UCSD-AML1 (cell line): ENCODE data around the gene ULBP3.
A peak's percentile ranks its signal among the peaks of the same experiment; 100 is the strongest.

Experiments
- DNase-seq: peaks from one replicate; lab custom pipeline; 2025; ENCODE audit not compliant: unreplicated experiment; lab: John Stamatoyannopoulos, UW

The ULBP3 gene

DNA sequence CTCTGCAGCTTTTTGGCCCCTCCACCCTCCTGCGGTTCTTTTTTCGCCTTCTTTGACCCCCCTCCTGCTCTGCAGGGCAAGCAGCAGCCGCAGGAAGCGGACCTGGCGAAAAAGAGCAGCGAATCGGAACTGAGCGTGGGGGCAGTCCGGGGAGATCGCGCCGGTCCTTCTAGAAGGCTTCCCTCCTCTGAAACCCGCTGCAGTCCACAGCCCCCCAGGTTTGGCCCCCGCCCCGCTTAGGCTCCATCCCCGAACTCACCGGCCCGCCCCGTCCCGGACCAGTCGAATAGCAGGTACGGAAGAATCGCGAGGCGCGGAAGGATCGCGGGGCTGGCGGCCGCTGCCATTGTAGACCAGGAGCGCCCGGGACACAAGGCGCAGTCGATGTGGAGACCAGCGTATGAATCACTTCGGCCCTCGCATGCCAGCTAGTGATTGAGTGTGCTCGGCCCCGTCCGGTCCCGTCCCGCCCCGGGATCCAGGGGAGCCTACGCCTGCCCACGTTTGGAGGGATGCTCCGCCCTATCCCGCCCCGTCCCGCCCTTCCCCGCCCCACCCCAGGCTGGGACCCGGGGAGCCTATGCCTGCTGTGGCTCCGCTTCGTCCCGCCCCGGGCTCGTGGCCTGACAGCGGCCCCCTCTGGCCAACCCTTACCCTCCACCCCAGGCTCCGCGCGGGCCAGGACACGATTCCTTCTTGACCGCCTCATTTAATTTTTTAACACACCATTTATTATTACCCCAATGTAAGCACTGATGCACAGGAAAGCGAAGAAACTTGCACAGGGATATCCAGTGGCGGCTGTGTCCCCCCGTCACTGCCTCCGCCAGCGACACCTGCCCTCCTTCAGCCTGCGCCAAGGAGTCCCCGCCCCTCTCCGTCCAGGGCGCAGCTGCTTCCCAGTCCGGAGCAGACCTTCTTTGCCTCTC lies at the start of gene ULBP3:
ULBP3 (minus strand) TSS at position 402 of the 929 bp plus-strand sequence; CDS start at position 347, 55 bp downstream.
- peak; percentile 82 for DNase-seq

GRCh38 chr6:150118627-150119026 lies 49.7 kb upstream of the ULBP3 start:
- no peak for DNase-seq

DNA sequence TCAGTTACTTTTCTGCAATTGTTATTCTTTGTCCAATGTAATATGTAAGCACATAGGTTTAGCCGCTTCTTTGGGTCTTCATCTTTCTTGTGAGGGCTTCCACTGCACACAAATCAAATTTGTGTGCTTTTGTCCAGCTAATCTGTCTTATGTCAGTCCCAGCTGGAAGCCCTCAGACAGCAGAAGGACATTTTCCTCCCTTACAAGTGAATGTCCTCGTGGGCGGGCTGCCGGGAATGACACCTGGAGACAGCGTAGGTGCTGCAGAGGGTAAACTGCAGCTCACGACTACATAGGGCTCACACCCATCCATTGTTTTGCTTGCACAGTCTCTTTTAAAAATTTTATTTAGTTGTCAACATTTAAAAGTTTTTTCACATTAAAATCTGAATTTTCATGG lies 49.3 kb upstream of the ULBP3 start:
- DNase-seq = no peak

DNA sequence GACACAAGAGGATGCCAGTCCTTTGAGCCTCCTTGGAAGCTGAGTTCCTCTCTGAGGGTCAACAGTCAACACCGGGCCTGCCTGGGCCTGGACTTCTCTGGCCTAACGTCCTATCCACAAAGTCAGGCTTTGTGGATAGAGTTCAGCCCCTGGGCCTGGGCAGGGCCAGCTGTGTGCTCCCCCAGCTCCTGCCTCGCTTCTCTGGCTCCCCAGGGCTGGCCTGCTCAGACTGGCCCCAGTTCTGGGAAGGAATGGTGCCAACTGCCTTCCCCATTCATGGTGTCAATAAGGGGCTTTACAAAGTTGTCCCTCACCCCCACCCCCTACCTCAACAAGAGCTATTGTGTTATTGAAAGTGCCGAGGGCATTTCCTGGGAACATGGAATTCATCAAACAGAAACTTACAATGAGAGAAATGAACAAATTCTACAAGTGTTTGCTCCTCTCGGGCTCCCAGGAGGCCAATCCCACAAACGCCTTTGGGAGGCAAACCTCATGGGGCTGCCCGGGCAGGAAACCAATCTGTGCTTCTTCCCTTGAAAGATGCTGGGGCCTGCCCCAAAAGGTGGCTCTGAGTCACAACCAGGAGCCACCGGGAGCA lies 47.4 kb upstream of the ULBP3 start:
- DNase-seq = no peak

GRCh38 chr6:150115769-150116168 lies 46.8 kb upstream of the ULBP3 start:
- DNase-seq = no peak

DNA sequence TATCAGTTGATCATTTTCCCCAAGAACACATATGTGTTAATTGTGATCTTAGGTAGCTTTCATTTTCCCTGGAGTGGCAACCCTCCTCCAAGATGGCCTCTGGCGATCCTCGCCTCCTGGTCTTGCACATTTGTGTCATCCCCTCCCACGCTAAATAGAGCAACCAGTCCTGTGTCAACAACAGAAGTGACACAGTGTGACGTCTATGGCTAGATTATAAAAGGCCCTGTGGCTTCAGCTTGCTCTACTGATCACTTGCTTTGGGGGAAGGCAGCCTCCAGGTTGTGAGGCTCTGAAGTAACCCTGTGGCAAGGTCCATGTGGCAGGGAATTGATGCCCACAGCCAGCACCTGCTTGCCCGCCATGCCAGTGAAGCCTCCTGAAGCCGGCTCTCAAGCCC lies 43.3 kb upstream of the ULBP3 start:
- no peak for DNase-seq

DNA sequence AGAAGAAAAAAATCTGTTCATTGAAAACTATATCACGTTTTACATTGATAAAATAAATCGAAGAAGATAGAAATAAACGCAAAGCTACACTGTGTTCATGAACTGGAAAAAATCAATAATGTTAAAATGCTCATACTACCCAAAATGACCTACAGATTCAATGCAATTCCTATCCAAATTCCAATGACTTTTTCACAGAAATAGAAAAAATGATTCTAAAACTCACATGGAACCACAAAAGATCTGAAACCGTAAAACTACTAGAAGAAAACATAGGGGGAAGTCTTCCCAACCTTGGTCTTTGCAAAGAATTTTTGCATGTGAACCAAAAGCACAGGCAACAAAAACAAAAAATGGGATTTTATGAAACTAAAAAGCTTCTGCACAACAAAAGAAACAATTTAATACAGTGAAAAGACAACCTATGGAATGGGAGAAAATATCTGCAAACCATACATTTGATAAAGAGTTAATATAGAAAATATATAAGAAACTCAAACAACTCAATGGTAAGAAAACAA lies 33.9 kb upstream of the ULBP3 start:
- no peak for DNase-seq

- no peak for DNase-seq
Observed at GRCh38 chr6:150100745-150101144, 31.8 kb upstream of the ULBP3 start.

GRCh38 chr6:150099953-150100352 lies 31.0 kb upstream of the ULBP3 start:
- DNase-seq = no peak

- no peak for DNase-seq
Observed at GRCh38 chr6:150099546-150099945, 30.6 kb upstream of the ULBP3 start.

GRCh38 chr6:150098155-150098554 lies 29.2 kb upstream of the ULBP3 start:
- DNase-seq = no peak

DNA sequence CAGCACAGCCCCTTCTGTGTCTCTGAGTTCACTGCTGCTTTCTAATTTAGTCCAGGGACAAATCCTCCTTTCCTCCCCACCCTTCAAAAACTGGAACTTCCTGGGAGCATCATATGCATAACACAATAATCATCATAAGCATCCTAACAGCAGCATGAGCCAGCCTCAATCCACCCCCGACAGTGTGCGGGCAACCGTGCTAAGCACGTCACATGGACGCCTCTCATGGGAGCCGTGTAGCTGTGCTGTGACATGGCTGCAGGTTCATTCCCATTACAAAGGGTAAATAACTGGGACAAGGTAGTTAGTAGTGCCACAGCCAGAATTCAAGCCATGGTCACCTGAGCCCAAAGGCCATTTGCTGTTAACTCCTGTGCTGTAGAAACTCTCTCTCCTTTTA lies 24.5 kb upstream of the ULBP3 start:
- DNase-seq = no peak

DNA sequence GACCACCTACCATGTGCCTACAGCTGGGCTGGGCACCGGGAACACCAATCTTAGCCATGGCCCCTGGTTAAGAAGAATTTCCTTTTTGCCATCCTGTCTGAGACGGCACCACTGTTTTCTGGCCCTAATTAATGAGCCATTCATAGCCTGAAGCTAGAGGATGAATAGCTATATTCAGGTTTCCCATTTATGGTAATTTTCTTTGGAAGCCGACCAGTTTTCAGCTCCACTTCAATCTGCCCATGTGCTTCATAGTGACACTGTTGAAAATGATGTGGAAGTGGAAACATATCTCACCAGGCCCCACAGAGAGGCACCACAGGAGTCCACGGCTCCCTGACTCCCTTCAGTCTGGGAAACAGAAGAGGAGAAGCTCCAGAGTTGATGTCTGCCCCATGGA lies 22.6 kb upstream of the ULBP3 start:
- no peak for DNase-seq

GRCh38 chr6:150090328-150090727 lies 21.4 kb upstream of the ULBP3 start:
- DNase-seq = no peak

DNA sequence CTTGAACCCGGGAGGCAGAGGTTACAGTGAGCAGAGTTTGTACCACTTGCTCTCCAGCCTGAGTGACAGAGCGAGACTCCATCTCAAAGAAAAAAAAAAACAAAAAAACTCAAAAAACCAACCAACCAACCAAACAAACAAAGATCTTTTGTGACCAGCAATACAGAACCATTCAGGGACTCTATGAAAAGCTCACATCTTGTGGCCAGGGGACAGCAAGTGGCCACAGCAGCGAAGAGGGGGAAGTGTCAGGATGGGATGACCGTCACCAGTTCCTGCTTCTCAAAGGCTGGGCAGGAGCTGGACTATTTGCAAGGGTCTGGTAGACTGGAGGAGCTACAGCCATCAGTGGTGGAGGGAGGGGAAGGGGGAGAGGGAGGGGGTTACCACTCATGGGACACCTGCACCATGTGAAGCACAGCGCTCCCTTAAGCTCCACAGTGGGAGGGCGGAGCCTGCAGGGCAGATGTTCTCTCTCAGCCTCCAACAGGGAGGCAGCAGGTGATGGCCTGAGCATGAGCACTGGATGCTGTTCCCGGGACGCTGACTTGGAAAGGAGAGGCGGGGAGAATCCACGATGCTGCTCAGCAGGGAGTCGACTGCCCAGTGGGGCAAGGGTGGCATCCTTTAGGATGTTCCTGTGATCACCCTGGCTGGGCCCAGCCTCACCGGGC lies 19.7 kb upstream of the ULBP3 start:
- no peak for DNase-seq

- no peak for DNase-seq
Observed at GRCh38 chr6:150087336-150087735, 18.4 kb upstream of the ULBP3 start.

- no peak for DNase-seq
Observed at GRCh38 chr6:150086026-150086425, 17.1 kb upstream of the ULBP3 start.

- DNase-seq = no peak
Observed at GRCh38 chr6:150084426-150084825, 15.5 kb upstream of the ULBP3 start.

DNA sequence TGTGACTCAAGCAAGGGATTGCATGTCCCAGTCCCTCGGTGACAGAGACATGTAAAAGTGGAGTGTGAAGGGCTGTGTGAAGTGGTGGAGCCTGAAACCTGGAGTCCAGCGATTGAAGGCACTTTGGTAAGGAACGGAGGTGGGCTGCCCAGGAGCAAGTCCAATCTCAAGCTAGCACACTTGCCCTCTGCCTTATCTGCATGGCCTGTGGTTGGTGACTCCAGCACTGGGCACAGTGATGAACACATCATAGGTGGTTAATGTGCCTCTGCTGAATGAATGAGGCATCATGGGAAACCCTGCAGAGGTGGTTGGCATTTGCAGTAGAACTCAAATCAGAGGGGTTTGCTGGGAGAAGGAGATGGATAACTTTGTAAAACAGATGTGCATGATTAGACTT lies 14.9 kb upstream of the ULBP3 start:
- DNase-seq = no peak

- no peak for DNase-seq
Observed at GRCh38 chr6:150081702-150082101, 12.8 kb upstream of the ULBP3 start.

DNA sequence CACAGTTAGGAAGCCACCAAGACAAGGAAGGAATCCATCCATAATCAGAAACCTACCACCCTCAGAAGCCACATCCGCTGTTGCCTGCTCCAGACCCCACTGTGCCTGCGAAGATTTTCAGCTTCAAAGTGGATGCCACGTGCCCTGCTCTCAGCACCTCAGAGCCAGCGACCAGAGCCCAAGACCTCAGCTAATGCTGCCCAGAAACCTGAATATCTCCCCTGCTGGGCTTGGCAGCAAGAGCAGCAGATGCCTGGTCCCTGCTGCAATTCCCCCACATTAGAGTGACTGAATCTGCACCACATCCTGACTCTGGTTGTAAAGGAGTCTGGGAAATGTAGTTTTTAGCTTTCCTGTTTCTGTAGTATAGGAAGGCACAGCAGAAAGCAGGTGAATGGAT lies 10.7 kb upstream of the ULBP3 start:
- no peak for DNase-seq

GRCh38 chr6:150078788-150079187 lies 9.9 kb upstream of the ULBP3 start:
- no peak for DNase-seq
